ENCODE measurements around the gene NES.

DNA sequence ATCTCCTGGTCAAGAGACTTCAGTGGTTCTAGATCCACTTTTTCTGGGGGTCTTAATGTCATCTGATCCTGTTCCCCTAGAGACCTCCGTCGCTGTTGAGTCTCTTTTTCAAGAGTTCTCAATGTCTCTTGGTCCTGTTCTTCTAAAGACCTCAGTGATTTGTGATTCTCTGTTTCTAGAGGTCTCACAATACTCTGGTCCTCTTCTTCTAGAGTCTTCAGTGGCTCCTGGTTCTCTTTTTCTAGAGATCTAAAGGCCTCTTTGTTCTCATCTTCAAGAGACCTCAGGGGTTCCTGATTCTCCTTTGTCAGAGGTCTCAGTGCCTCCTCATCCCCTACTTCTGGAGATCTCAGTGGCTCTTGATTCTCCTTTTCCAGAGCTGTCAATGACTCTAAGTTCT lies 5.4 kb downstream of the NES start:
- TF ChIP-seq CTCF (IDR thresholded peaks at IDR 0.05; ENCODE audit: insufficient read depth, low read length, poor library complexity, severe bottlenecking): no peak
- TF ChIP-seq EZH2phosphoT487 (conservative IDR thresholded peaks at IDR 0.05; ENCODE audit: low read length): no peak

Measured in SU-DHL-6 (cell line).